ENCODE measurements around the gene MT1F.

The MT1F gene

GRCh38 chr16:56629531-56629930, 28.2 kb upstream of the MT1F start:
- TF ChIP-seq, protein P1, sequence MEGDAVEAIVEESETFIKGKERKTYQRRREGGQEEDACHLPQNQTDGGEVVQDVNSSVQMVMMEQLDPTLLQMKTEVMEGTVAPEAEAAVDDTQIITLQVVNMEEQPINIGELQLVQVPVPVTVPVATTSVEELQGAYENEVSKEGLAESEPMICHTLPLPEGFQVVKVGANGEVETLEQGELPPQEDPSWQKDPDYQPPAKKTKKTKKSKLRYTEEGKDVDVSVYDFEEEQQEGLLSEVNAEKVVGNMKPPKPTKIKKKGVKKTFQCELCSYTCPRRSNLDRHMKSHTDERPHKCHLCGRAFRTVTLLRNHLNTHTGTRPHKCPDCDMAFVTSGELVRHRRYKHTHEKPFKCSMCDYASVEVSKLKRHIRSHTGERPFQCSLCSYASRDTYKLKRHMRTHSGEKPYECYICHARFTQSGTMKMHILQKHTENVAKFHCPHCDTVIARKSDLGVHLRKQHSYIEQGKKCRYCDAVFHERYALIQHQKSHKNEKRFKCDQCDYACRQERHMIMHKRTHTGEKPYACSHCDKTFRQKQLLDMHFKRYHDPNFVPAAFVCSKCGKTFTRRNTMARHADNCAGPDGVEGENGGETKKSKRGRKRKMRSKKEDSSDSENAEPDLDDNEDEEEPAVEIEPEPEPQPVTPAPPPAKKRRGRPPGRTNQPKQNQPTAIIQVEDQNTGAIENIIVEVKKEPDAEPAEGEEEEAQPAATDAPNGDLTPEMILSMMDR (IDR thresholded peaks at IDR 0.05), result no peak
- DNase-seq, result no peak
- no peaks in the 10 kb centered on the region for H3K9me3 ChIP-seq
- H3K27ac ChIP-seq, result peak overlapping the region; percentile 50 to 99
- intact Hi-C loops (cut with DNase I; ENCODE audit: low total_unique reads), result no loop called here
- H3K4me1 ChIP-seq, result peaks cover 0 to 46% (median 12%) of the 10 kb centered on the region in 4 donors
- no peak overlapping the region for H3K4me3 ChIP-seq
- no peaks in the 10 kb centered on the region for H3K27me3 ChIP-seq
- no peaks in the 10 kb centered on the region for H3K36me3 ChIP-seq

DNA sequence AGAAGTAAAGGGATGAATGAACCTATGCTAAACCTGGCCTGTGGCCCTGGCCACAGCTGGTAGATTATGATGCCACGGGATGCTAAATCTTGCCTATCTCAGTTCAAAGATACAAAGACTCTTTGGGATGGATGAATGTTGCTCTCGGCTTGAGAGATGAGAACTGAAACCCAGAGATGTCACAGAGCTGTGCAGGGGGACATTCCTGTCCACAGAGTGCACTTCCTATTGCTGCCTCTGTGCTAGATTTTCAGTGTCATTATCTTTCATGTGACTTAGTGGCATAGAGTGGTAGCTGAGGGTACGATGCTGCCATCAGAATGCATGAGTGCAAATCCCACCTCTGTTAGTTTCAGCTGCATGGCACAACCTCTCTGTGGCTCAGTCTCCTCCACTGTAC, 27.6 kb upstream of the MT1F start:
- intact Hi-C loops (cut with DNase I; ENCODE audit: low total_unique reads), result no loop called here
- Histone ChIP-seq H3K4me1 (peaks cover 0 to 46% (median 13%) of the 10 kb centered on the region in 4 donors), H3K4me3 (no peak overlapping the region), H3K36me3 (no peaks in the 10 kb centered on the region), H3K27ac (peak overlapping the region in 1 of 2 donors; percentile 99), H3K27me3 (no peaks in the 10 kb centered on the region), H3K9me3 (no peaks in the 10 kb centered on the region)
- no peak for DNase-seq
- TF ChIP-seq, protein P1 (IDR thresholded peaks at IDR 0.05), result no peak

- Histone ChIP-seq H3K9me3 (no peaks in the 10 kb centered on the region), H3K4me3 (peak overlapping the region in 1 of 2 donors; percentile 67), H3K27me3 (no peaks in the 10 kb centered on the region), H3K4me1 (peaks cover 0 to 53% (median 18%) of the 10 kb centered on the region in 4 donors), H3K27ac (peak overlapping the region; percentile 77 to 95), H3K36me3 (no peaks in the 10 kb centered on the region)
- intact Hi-C loops (cut with DNase I; ENCODE audit: low total_unique reads), result no loop called here
- no peak for DNase-seq
- TF ChIP-seq, protein P1 (IDR thresholded peaks at IDR 0.05), result no peak
Measured at GRCh38 chr16:56631197-56631596, 26.6 kb upstream of the MT1F start.

DNA sequence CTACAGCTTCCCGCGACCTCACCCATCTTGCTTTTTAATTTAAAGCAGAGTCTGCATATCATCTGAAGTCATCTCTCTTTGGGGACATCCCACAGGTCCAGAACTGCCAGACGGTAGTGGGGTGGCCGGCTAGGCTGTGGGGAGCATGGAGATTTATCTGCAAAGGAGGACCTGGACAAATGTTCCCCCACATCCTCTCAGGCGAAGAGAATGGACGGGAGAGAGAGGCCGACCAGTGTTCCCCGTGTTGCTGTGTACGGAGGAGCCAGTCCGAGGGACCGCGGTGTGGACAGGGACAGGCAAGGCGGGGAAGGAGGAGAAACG, 26.0 kb upstream of the MT1F start:
- TF ChIP-seq, protein P1 (IDR thresholded peaks at IDR 0.05), result no peak
- DNase-seq, result no peak
- Histone ChIP-seq H3K27ac (peak overlapping the region; percentile 77 to 95), H3K4me3 (peak overlapping the region; percentile 64 to 67), H3K4me1 (peaks cover 0 to 53% (median 18%) of the 10 kb centered on the region in 4 donors), H3K9me3 (no peaks in the 10 kb centered on the region), H3K36me3 (no peaks in the 10 kb centered on the region), H3K27me3 (no peaks in the 10 kb centered on the region)
- intact Hi-C loops (cut with DNase I; ENCODE audit: low total_unique reads), result no loop called here

- TF ChIP-seq, protein P1 (IDR thresholded peaks at IDR 0.05), result no peak
- Histone ChIP-seq H3K36me3 (no peaks in the 10 kb centered on the region), H3K4me1 (peaks cover 0 to 53% (median 18%) of the 10 kb centered on the region in 4 donors), H3K27ac (peak within 1 kb of the TSS; percentile 77 to 95), H3K4me3 (peak within 1 kb of the TSS; percentile 64 to 67), H3K9me3 (no peaks in the 10 kb centered on the region), H3K27me3 (no peaks in the 10 kb centered on the region)
- DNase-seq, result peak; percentile 73 to 91
- intact Hi-C loops (cut with DNase I; ENCODE audit: low total_unique reads), result no loop called here
Measured at GRCh38 chr16:56632156-56632847, 25.5 kb upstream of the MT1F start, which contains the start of gene MT1M. Gene MT1M, plus strand, starts transcription at chr16:56632659. Its CDS starts 73 bp downstream, at chr16:56632732.

All from tibial artery (tissue), 4 donors.